DMS114 treated with DMSO at 0.1 percent for 48 hours (cell line): ENCODE results near the gene KPNA2.
"Not testable (repeated sequence)": the region's sequence is repeated elsewhere in the genome, so short reads cannot be mapped to it uniquely, and the experiment has no call there.

Experiments
- DNase-seq: peaks from one replicate; lab custom pipeline; 2025; ENCODE audit not compliant: unreplicated experiment; lab: John Stamatoyannopoulos, UW

The KPNA2 gene

GRCh38 chr17:68054296-68054900 is 18.9 kb downstream of the KPNA2 start:
- DNase-seq, result no peak

GRCh38 chr17:68057531-68057952 is 22.0 kb downstream of the KPNA2 start:
- DNase-seq, result no peak

GRCh38 chr17:68060336-68060735 is 24.8 kb downstream of the KPNA2 start:
- no peak for DNase-seq

GRCh38 chr17:68061512-68062313 is 26.2 kb downstream of the KPNA2 start:
- DNase-seq, result no peak

- DNase-seq, result not testable (repeated sequence)
These were observed 29.8 kb downstream of the KPNA2 start for GRCh38 chr17:68065366-68065765.

- DNase-seq, result not testable (repeated sequence)
These were observed 33.0 kb downstream of the KPNA2 start for GRCh38 chr17:68068512-68068911.

- not testable (repeated sequence) for DNase-seq
These were observed 35.3 kb downstream of the KPNA2 start for GRCh38 chr17:68070582-68071444.

- no peak for DNase-seq
These were observed 38.7 kb downstream of the KPNA2 start for GRCh38 chr17:68074279-68074678.

- not testable (repeated sequence) for DNase-seq
These were observed 40.5 kb downstream of the KPNA2 start for GRCh38 chr17:68075953-68076607.

GRCh38 chr17:68077498-68077897 is 42.0 kb downstream of the KPNA2 start:
- DNase-seq, result not testable (repeated sequence)

GRCh38 chr17:68080411-68081150 is 45.0 kb downstream of the KPNA2 start:
- no peak for DNase-seq

- not testable (repeated sequence) for DNase-seq
These were observed 46.0 kb downstream of the KPNA2 start for GRCh38 chr17:68081305-68082265.

GRCh38 chr17:68085771-68086381 is 50.3 kb downstream of the KPNA2 start:
- DNase-seq, result no peak

GRCh38 chr17:68086666-68087065 is 51.1 kb downstream of the KPNA2 start:
- not testable (repeated sequence) for DNase-seq

GRCh38 chr17:68087131-68087623 is 51.6 kb downstream of the KPNA2 start:
- DNase-seq, result not testable (repeated sequence)

- DNase-seq, result no peak
These were observed 52.3 kb downstream of the KPNA2 start for GRCh38 chr17:68087851-68088250.

- DNase-seq, result no peak
These were observed 54.3 kb downstream of the KPNA2 start for GRCh38 chr17:68089881-68090280.

GRCh38 chr17:68094481-68095078 is 59.0 kb downstream of the KPNA2 start:
- DNase-seq, result no peak
